Hepatic stellate cell (primary cell): ENCODE measurements around the gene SYT3.

Source experiments
- DNase-seq: peaks from one replicate; pipeline ENCODE4 v3.0.0; 2011; ENCODE audit warnings: low spot score

The SYT3 gene

DNA sequence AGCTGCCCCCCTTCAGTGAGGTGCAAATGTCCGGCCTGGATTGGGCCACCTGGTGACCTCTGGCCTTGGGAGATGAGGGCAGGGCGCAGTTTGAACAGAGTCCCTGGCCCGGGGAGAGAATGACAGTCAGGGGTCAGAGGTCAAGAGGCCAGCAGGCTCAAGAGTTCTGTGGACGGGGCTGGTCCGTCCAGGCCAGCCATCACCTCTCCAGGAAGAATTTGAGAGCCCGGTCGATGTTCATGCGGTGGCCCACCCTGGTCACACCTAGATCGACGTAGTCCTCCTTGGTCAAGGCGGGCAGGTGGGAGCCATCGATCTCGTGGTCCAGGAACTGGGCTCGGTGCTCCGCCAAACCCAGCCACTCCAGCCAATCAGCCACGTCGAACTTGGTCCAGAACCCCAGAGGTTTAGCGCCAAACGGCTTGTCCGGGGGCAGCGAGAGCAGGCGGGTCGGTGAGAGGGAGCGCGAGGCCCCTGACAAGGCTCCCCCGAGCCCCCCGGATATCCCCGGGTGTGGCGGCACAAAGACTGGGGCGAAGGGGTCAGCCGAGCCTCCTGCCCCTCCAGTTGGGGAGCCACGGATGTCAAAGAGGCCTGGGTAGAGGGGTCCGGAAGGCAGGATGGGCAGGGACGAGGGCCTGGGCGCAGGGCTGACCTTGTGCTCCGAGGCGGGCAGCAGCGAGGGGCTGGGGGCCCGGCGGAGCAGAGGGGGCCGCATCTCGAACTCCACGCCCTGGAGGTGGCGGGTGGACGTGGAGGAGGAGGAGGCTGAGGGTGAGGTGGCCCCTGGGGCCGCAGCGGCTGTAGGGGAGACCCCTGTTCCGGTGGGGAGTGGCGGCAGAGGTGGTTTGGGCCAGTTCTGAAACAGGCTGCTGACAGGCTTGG, 22.3 kb upstream of the SYT3 start:
- DNase-seq, result no peak

DNA sequence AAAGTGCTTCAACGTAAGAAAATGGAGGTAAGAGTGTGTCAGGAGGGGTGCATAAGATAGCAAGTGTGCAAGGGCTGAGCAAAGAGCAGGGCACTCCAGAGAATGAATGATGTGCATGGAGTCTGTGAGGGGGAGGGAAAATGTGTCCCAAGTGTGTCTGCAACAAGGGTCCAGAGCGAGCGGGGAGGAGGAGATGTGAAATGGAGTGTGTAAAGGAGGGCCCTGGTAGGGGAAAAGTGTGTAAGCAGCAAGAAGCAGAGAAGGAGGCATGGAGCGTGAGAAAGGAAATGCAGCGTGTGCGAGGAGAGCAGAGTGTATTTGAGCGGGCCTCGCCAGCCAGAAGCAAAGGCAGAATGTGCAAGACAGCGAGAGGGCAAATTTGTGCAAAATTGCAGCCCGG, 21.3 kb upstream of the SYT3 start:
- no peak for DNase-seq

- no peak for DNase-seq
These were observed 20.3 kb upstream of the SYT3 start for GRCh38 chr19:50660088-50660366.

DNA sequence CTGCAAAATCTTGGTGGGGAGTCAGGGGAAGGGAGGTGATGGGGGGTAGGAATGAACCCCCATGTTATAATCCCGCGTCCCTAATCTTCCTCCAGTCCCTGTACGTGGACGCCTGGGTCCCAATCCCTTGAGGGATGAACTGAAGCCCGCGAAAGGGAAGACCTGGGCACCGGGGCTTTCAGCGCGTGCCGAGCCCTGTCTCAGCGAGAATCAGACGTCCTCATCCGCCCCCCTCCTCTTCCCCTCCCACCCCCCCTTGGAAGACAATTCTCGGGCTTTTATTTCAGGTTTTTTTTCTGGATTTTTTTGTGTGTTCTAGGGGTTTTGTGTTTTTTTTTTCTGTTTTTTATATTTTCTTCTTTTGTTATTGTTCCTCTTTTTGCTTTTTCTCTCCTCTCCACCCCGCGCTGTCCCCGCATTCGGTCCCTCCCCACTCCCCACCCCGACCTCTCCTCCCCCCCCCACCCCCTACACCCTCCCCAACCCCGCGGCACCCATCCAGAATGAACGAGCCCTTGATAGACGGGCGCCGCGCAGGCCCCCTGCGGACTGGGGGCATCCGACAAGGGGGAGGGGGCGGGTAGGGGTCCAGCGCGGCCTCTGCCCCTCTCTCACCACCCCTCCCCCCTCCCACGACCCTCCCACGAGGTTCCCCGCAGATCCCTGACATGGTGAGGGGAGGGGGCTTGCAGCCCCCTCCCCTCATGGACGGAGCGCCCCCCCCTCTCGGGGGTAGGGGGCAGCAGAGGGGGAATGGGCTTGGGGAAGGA, 19.8 kb upstream of the SYT3 start:
- no peak for DNase-seq

- DNase-seq, result peak; percentile 91
These were observed 19.0 kb upstream of the SYT3 start for GRCh38 chr19:50658441-50659317.

GRCh38 chr19:50657712-50658440, 18.2 kb upstream of the SYT3 start:
- peak; percentile 93 for DNase-seq

DNA sequence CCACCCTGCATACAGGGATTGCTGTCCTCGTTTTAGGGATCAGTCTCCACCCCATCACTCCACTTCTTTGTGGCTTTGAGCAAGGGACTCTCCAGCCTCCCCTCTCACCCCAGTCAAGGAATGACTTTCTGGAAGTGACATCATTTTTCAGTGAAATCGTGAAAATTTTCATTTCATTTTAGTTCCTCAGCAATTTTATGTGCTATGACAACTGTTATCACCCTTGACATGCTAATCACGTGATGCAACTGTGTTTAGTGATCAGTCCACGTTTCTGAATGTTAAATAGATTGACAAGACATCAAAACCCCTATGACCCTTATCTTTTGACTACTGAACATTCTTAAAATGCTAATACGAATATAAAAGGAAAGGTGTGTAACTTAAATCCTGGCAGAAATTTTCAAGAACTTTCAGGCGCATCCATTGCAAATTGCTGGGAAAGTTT, 17.6 kb upstream of the SYT3 start:
- DNase-seq, result no peak

- DNase-seq, result no peak
These were observed 15.2 kb upstream of the SYT3 start for GRCh38 chr19:50654882-50655281.

- DNase-seq, result no peak
These were observed 13.0 kb upstream of the SYT3 start for GRCh38 chr19:50652722-50653121.

DNA sequence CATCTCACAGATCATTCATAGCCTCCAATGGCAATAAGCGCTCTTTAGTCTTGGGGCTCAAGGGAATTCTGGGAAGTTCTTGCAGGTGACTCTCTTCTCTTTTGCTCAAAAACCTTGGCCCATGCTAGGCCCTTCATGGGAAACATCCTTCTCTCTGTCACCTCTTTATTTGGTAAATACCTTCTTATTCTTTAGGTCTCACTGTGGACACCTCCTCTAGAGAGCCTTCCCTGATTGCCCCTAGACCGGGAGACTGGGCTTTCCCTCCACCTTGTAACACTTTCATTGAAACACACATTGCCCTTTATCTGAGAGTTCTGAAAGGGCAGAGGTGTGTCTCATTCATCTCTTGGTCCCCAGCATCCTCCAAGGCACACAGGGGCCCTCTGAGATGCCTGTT, 11.5 kb upstream of the SYT3 start:
- DNase-seq, result no peak

GRCh38 chr19:50649433-50650391, 10.0 kb upstream of the SYT3 start, which contains the start of gene C19orf81:
C19orf81 (plus strand) TSS chr19:50649445; CDS start chr19:50649445, 0 bp downstream.
- no peak for DNase-seq

DNA sequence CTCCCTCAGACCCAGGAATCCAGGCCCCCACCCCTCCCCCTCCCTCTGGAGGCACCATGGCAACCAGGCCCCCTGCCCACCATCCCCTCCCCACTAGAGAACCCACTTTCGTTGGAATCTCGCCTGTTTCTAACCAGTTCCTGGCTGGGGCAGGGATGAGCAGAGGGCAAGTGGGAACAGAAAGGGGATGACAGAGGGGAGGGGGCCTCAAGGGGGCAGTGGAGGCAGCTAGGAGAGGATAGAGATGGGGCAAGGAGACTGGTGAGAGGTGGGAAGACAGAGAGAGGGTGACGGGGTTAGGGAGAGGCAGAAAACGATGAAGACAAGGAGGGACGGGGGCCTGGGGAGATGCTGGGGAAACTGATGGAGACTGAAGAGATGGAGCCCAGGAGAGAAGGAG, 9.0 kb upstream of the SYT3 start:
- no peak for DNase-seq

- no peak for DNase-seq
These were observed 8.4 kb upstream of the SYT3 start for GRCh38 chr19:50647879-50648615.

DNA sequence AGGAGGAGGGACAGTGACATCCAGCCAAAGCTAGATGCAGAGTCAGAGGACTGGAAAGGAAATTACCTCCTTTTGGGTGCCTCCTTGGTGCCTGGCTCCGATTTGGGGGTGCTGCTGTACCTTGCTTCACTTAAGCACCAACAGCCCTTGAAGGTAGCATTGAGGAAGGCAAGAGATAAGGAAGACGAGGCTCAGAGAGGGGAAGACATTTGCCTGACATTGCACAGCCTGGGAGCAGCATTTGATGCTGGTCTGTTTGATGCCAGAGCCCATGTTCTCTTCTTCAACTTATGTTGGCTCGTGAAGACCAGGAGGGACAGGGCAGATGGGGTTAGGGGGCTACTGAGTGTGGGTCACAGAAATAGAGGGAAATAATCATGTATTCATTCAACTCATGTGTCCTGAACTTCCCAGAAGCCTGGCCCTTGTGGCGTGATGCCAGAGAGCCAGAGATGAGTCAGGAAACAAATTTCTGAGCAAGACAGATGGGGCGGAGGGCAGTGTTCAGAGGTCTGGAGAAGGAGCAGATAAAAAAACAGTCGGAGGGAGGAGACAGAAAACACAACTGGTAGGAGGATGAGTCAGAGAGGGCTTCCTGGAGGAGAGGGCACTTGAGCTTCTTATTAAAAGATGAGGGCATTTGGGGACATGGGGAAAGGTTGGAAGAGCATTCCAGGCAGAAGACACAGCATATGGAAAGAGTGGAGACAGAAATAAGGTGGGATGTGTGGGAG, 6.6 kb upstream of the SYT3 start:
- peak; percentile 63 for DNase-seq

DNA sequence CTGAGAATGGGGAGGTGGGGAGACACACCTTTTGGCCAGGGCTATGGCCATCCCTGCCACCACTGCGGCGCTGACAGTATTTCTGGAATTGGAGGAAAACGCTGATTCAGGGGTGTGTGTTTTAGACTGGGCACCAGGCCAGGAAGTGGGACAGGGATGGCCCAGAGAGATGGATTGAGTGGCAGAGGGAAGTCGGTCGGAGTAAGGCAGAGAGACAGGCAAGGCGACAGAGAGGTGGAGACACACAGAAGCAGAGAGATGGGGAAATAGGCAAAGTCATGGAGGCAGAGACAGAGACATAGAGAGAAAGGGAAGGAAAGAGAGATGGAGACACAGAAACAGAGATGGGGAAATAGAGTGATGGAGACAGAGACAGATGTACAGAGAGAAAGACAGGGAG, 5.4 kb upstream of the SYT3 start:
- DNase-seq, result no peak

- DNase-seq, result no peak
These were observed 4.7 kb upstream of the SYT3 start for GRCh38 chr19:50644315-50644915.

DNA sequence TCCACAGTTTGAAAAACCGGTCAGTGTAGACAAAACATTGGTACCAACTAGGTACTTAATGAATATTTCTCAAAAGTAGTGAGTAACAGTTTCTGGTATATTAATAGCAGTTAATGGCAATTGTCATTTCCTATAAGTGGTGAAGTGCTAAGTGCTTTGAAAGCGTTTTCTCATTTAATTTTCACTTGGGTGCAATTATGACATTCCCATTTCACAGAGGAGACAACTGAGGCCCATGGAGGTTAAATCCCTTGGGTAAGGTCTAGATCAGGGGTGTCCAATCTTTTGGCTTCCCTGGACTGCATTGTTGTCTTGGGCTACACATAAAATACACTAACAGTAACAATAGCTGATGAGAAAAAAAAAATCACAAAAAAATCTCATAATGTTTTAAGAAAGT, 687 bp upstream of the SYT3 start:
- DNase-seq, result no peak

DNA sequence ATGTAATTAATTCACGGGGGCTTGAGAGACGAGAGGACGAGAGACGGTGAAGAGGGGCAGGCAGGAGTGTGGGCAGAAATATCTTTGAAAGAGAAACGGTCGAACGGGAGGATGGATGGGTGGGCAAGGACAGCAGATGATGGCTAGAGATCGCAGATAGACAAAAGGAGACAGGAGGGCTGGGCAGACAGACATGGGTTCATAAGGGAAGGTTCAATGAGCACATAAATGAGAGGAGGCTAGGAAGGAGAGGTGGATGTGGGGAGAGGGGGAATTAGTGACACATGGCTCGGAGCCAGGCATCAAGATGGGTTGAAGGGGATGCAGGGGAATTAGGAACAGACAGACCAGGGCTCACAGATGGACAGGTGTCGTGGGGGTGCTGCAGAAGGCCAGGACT, 1.1 kb downstream of the SYT3 start:
- DNase-seq, result no peak
